Heart left ventricle (tissue), 13 donors: ENCODE data around the gene KLRF1.
"Not testable (repeated sequence)": the region's sequence is repeated elsewhere in the genome, so short reads cannot be mapped to it uniquely, and the experiment has no call there.

ENCODE experiments used
- CTCF ChIP-seq, 12 donors: fragments of 200-600 bp; sonication (generic) in 4 of 12; IDR thresholded peaks; one replicate each; pipeline versions ENCODE4 v1.5.0 to v1.8.0; 2018 to 2022; ENCODE audit warnings: antibody characterized with exemption in 12 of 12, mild to moderate bottlenecking in 5 of 12
- POLR2A ChIP-seq, 2 donors: fragments of 450-650 bp; IDR thresholded peaks; one replicate each; pipeline ENCODE4 v1.6.1; 2017; ENCODE audit warnings: antibody characterized with exemption in 2 of 2, mild to moderate bottlenecking in 2 of 2, moderate library complexity in 2 of 2
- donor health status: ischemic (EF 13 %, LVEDD 7.1; RV severe dilation, severe dysfunction).
- donor health status: DM: no; HTN: yes; CAD: no.
- donor health status: DM: no; HTN: no; CAD: no.
- donor health status: ischemic (EF 25% LVEDD 6.9; RV normal size, moderate dysfunction).
- donor health status: ischemic (EF 25% LVEDD 5.7; RV mildly dilated, moderate dysfunction).
- donor health status: ischemic (EF 35%, LVEDD 5.7; RV mildly dilated, moderate dysfunction).
- donor health status: nonischemic (EF 11% LVEDD 7.7; RV severe dilation, severe dysfunction).
- donor health status: DM: yes; HTN: yes; CAD: no.
- donor health status: PGD.
- donor health status: ischemic (EF 29% LVEDD 5.4; RV normal size, mild dysfunction).
- donor health status: nonischemic (EF 23%, LVEDD 6.1; RV moderate dilation, normal function).

- not testable (repeated sequence) for TF ChIP-seq CTCF, POLR2A (IDR thresholded peaks at IDR 0.05)
Observed at GRCh38 chr12:9876120-9876519, 48.8 kb downstream of the KLRF1 start.
